ENCODE measurements around the gene ASTN2.

The ASTN2 gene

GRCh38 chr9:116671605-116672004 lies 743.3 kb downstream of the ASTN2 start:
- no peak overlapping the region for H3K4me3 ChIP-seq (ENCODE audit: low read depth in 1 of 2, low read length in 2 of 2)
- H3K79me2 ChIP-seq (ENCODE audit: insufficient read depth, low read length): no peaks in the 10 kb centered on the region
- TF ChIP-seq EZH2 (IDR thresholded peaks at IDR 0.05; ENCODE audit: borderline replicate concordance, low read depth, low read length, severe bottlenecking) (no peak), CTCF (IDR thresholded peaks at IDR 0.05; ENCODE audit: borderline replicate concordance, extremely low read depth, low read length, poor library complexity, severe bottlenecking) (no peak)
- H3K36me3 ChIP-seq (ENCODE audit: insufficient read depth, low read length): no peaks in the 10 kb centered on the region
- H3K4me2 ChIP-seq (ENCODE audit: insufficient read depth, low read length): no peak overlapping the region
- no peaks in the 10 kb centered on the region for H3K4me1 ChIP-seq (ENCODE audit: insufficient read depth, low read length)
- H2AFZ ChIP-seq (ENCODE audit: low read depth, low read length): no peak overlapping the region
- no peaks in the 10 kb centered on the region for H4K20me1 ChIP-seq (ENCODE audit: insufficient read depth, low read length)
- ATAC-seq (ENCODE audit: insufficient read depth, low read depth) (no peak), DNase-seq (no peak)
- no peak overlapping the region for H3K27ac ChIP-seq (ENCODE audit: low read length)
- H3K9me3 ChIP-seq (ENCODE audit: insufficient read depth, low read length, severe bottlenecking): peaks cover 7% of the 10 kb centered on the region
- no peak overlapping the region for H3K9ac ChIP-seq (ENCODE audit: low read depth, low read length)
- H3K27me3 ChIP-seq (ENCODE audit: insufficient read depth, low read length, poor library complexity): no peaks in the 10 kb centered on the region

- no peak for ATAC-seq (ENCODE audit: insufficient read depth, low read depth)
- no peaks in the 10 kb centered on the region for H3K27me3 ChIP-seq (ENCODE audit: insufficient read depth, low read length, poor library complexity)
These were observed 745.7 kb downstream of the ASTN2 start for GRCh38 chr9:116668970-116669695.

GRCh38 chr9:116663581-116663980 lies 751.3 kb downstream of the ASTN2 start:
- no peak for ATAC-seq (ENCODE audit: insufficient read depth, low read depth)
- no peak overlapping the region for H2AFZ ChIP-seq (ENCODE audit: low read depth, low read length)

More at GRCh38 chr9:116668970-116669695, 745.7 kb downstream of the ASTN2 start:
- no peaks in the 10 kb centered on the region for H4K20me1 ChIP-seq (ENCODE audit: insufficient read depth, low read length)
- no peak overlapping the region for H2AFZ ChIP-seq (ENCODE audit: low read depth, low read length)
- no peak for DNase-seq
- H3K9me3 ChIP-seq (ENCODE audit: insufficient read depth, low read length, severe bottlenecking): peaks cover 5% of the 10 kb centered on the region
- H3K9ac ChIP-seq (ENCODE audit: low read depth, low read length): no peak overlapping the region
- no peaks in the 10 kb centered on the region for H3K79me2 ChIP-seq (ENCODE audit: insufficient read depth, low read length)
- no peak overlapping the region for H3K4me2 ChIP-seq (ENCODE audit: insufficient read depth, low read length)
- no peaks in the 10 kb centered on the region for H3K4me1 ChIP-seq (ENCODE audit: insufficient read depth, low read length)
- no peaks in the 10 kb centered on the region for H3K36me3 ChIP-seq (ENCODE audit: insufficient read depth, low read length)
- no peak overlapping the region for H3K4me3 ChIP-seq (ENCODE audit: low read depth in 1 of 2, low read length in 2 of 2)
- no peak overlapping the region for H3K27ac ChIP-seq (ENCODE audit: low read length)
- TF ChIP-seq CTCF (IDR thresholded peaks at IDR 0.05; ENCODE audit: borderline replicate concordance, extremely low read depth, low read length, poor library complexity, severe bottlenecking) (no peak), EZH2 (IDR thresholded peaks at IDR 0.05; ENCODE audit: borderline replicate concordance, low read depth, low read length, severe bottlenecking) (no peak)

More at GRCh38 chr9:116663581-116663980, 751.3 kb downstream of the ASTN2 start:
- Histone ChIP-seq H3K79me2 (ENCODE audit: insufficient read depth, low read length) (no peaks in the 10 kb centered on the region), H3K9ac (ENCODE audit: low read depth, low read length) (no peak overlapping the region), H3K4me2 (ENCODE audit: insufficient read depth, low read length) (no peak overlapping the region), H3K36me3 (ENCODE audit: insufficient read depth, low read length) (no peaks in the 10 kb centered on the region), H3K4me1 (ENCODE audit: insufficient read depth, low read length) (no peaks in the 10 kb centered on the region), H3K27me3 (ENCODE audit: insufficient read depth, low read length, poor library complexity) (no peaks in the 10 kb centered on the region), H3K4me3 (ENCODE audit: low read depth in 1 of 2, low read length in 2 of 2) (no peak overlapping the region), H3K9me3 (ENCODE audit: insufficient read depth, low read length, severe bottlenecking) (no peaks in the 10 kb centered on the region), H3K27ac (ENCODE audit: low read length) (no peak overlapping the region), H4K20me1 (ENCODE audit: insufficient read depth, low read length) (no peaks in the 10 kb centered on the region; the same call in 1 of the 2 replicates)
- TF ChIP-seq EZH2 (IDR thresholded peaks at IDR 0.05; ENCODE audit: borderline replicate concordance, low read depth, low read length, severe bottlenecking) (no peak), CTCF (IDR thresholded peaks at IDR 0.05; ENCODE audit: borderline replicate concordance, extremely low read depth, low read length, poor library complexity, severe bottlenecking) (no peak)
- no peak for DNase-seq

All from DND-41 (cell line).